ENCODE measurements around the gene WAPL. TPM values are rescaled to one million over a fixed set of nuclear protein-coding genes. Genes with fewer than 3 reads are reported as not detected.
A peak's percentile ranks its signal among the peaks of the same experiment; 100 is the strongest.

Gene WAPL
- total and polyA plus RNA-seq, 9 of the 15 experiments (the other 6 are each of a cell fraction or from before 2014, with no cell fraction given), result 14.3 to 36.4 (median 25.3) TPM

GRCh38 chr10:86389441-86390193 lies 132.0 kb downstream of the WAPL start (continued):
- no peak for TF ChIP-seq REST (IDR thresholded peaks at IDR 0.05; ENCODE audit: borderline replicate concordance)
- no peak for TF ChIP-seq REST (CRISPR knock-in tag; IDR thresholded peaks at IDR 0.05; ENCODE audit: low read depth)
- no peak for TF ChIP-seq ZNF146 (CRISPR knock-in tag; IDR thresholded peaks at IDR 0.05; ENCODE audit: unreplicated experiment)
- no peak for TF ChIP-seq MYNN (IDR thresholded peaks at IDR 0.05)
- no peak for TF ChIP-seq MYNN (CRISPR knock-in tag; IDR thresholded peaks at IDR 0.05)
- TF ChIP-seq HNRNPH1 (optimal IDR thresholded peaks at IDR 0.05; ENCODE audit: low read depth, low read length), result no peak
- TF ChIP-seq MIER1 (IDR thresholded peaks at IDR 0.05; ENCODE audit: low read depth), result no peak
- no peak for TF ChIP-seq HBP1 (CRISPR knock-in tag; IDR thresholded peaks at IDR 0.05)
- TF ChIP-seq FOXA3 (CRISPR knock-in tag; conservative IDR thresholded peaks at IDR 0.05 in 1 of 2, IDR thresholded peaks at IDR 0.05 in 1 of 2), result no peak
- peak; percentile 47 for TF ChIP-seq RBFOX2 (IDR thresholded peaks at IDR 0.05; ENCODE audit: low read depth, low read length)
- TF ChIP-seq ZNF174 (CRISPR knock-in tag; IDR thresholded peaks at IDR 0.05), result no peak
- TF ChIP-seq SMAD1 (IDR thresholded peaks at IDR 0.05; ENCODE audit: low read depth, low read length, partially characterized antibody), result no peak
- no peak for TF ChIP-seq MTA1 (IDR thresholded peaks at IDR 0.05; ENCODE audit: borderline replicate concordance)
- peak; percentile 24; the same call in 1 of the 2 replicates for TF ChIP-seq TFAP4 (CRISPR knock-in tag; IDR thresholded peaks at IDR 0.05; ENCODE audit: borderline replicate concordance)
- TF ChIP-seq MYC (IDR thresholded peaks at IDR 0.05; ENCODE audit: low read depth, low read length), result peak; percentile 66
- TF ChIP-seq MYC (CRISPR knock-in tag; IDR thresholded peaks at IDR 0.05; ENCODE audit: borderline replicate concordance, low read depth), result no peak

Data from K562 (cell line).